ENCODE results near the gene EML1. TPM values are rescaled to one million over a fixed set of nuclear protein-coding genes. Genes with fewer than 3 reads are reported as not detected.

EML1 gene
- polyA plus RNA-seq, 1 donor from 2014 or later: 21.7 TPM

DNA sequence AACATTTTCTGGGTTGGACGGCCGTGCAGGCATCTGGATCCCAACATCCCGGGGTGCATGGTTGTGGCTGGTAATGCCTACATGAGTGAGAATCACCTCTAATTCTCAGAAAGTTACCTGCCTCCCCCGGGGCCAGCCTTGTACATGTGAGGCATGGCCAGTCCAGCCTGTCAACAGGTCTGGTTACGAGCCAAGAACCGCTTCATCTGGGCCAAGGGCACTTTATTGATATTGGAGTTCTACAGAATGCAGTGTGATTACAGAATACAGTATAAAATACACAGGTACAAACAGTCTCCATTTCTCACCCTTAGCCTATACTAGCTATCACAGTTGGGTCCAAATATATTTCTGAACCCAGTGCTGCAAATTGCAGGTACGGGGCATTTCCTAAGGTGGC lies 187.1 kb downstream of the EML1 start:
- no peaks in the 10 kb centered on the region for H3K36me3 ChIP-seq (ENCODE audit: insufficient read depth, low read length)
- H2AFZ ChIP-seq (ENCODE audit: low read depth, low read length): no peak overlapping the region
- no peaks in the 10 kb centered on the region for H3K9me2 ChIP-seq (ENCODE audit: insufficient read depth, low read length)
- no peaks in the 10 kb centered on the region for H4K20me1 ChIP-seq (ENCODE audit: insufficient read depth)
- no peak for TF ChIP-seq EZH2 (IDR thresholded peaks at IDR 0.05; ENCODE audit: borderline replicate concordance, insufficient read depth, low read length, poor library complexity, severe bottlenecking)
- no peak for TF ChIP-seq EP300 (conservative IDR thresholded peaks at IDR 0.05; ENCODE audit: poor library complexity, severe bottlenecking)
- no peak for TF ChIP-seq SMC3 (conservative IDR thresholded peaks at IDR 0.05; ENCODE audit: poor library complexity)
- no peak for TF ChIP-seq POLR2AphosphoS5 (IDR thresholded peaks at IDR 0.05)
- TF ChIP-seq TAF1 (IDR thresholded peaks at IDR 0.05; ENCODE audit: low read depth): no peak
- TF ChIP-seq MXI1 (conservative IDR thresholded peaks at IDR 0.05; ENCODE audit: poor library complexity, severe bottlenecking): no peak
- TF ChIP-seq, protein P1, sequence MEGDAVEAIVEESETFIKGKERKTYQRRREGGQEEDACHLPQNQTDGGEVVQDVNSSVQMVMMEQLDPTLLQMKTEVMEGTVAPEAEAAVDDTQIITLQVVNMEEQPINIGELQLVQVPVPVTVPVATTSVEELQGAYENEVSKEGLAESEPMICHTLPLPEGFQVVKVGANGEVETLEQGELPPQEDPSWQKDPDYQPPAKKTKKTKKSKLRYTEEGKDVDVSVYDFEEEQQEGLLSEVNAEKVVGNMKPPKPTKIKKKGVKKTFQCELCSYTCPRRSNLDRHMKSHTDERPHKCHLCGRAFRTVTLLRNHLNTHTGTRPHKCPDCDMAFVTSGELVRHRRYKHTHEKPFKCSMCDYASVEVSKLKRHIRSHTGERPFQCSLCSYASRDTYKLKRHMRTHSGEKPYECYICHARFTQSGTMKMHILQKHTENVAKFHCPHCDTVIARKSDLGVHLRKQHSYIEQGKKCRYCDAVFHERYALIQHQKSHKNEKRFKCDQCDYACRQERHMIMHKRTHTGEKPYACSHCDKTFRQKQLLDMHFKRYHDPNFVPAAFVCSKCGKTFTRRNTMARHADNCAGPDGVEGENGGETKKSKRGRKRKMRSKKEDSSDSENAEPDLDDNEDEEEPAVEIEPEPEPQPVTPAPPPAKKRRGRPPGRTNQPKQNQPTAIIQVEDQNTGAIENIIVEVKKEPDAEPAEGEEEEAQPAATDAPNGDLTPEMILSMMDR (IDR thresholded peaks at IDR 0.05; ENCODE audit: poor library complexity, severe bottlenecking): no peak
- TF ChIP-seq RAD21 (conservative IDR thresholded peaks at IDR 0.05): no peak
- TF ChIP-seq, protein P2, sequence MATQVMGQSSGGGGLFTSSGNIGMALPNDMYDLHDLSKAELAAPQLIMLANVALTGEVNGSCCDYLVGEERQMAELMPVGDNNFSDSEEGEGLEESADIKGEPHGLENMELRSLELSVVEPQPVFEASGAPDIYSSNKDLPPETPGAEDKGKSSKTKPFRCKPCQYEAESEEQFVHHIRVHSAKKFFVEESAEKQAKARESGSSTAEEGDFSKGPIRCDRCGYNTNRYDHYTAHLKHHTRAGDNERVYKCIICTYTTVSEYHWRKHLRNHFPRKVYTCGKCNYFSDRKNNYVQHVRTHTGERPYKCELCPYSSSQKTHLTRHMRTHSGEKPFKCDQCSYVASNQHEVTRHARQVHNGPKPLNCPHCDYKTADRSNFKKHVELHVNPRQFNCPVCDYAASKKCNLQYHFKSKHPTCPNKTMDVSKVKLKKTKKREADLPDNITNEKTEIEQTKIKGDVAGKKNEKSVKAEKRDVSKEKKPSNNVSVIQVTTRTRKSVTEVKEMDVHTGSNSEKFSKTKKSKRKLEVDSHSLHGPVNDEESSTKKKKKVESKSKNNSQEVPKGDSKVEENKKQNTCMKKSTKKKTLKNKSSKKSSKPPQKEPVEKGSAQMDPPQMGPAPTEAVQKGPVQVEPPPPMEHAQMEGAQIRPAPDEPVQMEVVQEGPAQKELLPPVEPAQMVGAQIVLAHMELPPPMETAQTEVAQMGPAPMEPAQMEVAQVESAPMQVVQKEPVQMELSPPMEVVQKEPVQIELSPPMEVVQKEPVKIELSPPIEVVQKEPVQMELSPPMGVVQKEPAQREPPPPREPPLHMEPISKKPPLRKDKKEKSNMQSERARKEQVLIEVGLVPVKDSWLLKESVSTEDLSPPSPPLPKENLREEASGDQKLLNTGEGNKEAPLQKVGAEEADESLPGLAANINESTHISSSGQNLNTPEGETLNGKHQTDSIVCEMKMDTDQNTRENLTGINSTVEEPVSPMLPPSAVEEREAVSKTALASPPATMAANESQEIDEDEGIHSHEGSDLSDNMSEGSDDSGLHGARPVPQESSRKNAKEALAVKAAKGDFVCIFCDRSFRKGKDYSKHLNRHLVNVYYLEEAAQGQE (IDR thresholded peaks at IDR 0.05; ENCODE audit: borderline replicate concordance): no peak
- H3K27ac ChIP-seq (ENCODE audit: low read length): no peak overlapping the region
- H3F3A ChIP-seq (ENCODE audit: insufficient read depth, low read length, poor library complexity, severe bottlenecking): no peaks in the 10 kb centered on the region
- H3K79me2 ChIP-seq (replicated peaks; ENCODE audit: insufficient read depth, low read length): peaks cover 94% of the 10 kb centered on the region
- no peak overlapping the region for H3K9ac ChIP-seq (ENCODE audit: low read length)
- H3K9me3 ChIP-seq (ENCODE audit: low read length): peaks cover 9% of the 10 kb centered on the region
- H3K4me3 ChIP-seq (ENCODE audit: low read length): no peak overlapping the region
- no peak overlapping the region for H3K4me2 ChIP-seq (ENCODE audit: low read length)
- H3K27me3 ChIP-seq (ENCODE audit: insufficient read depth, low read depth, low read length): no peaks in the 10 kb centered on the region

DNA sequence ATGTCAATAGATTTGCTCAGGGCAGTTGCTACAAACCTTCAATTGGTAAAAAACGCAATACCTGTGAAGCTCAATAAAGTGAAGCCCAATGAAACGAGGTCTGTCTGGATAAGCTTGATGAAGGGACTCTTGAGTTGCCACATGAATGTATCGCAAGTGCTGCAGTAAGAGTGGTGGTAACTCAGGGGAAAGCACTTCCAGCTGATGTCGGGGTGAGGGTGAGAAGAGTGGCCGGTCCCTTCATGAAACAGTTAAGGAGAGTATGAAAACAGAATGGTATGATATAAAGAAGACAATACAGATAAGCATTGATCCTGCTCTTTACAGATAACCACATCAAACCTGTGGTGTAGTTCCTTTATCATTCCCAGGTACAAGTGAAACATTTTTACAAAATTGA lies 188.6 kb downstream of the EML1 start:
- H3K27me3 ChIP-seq (ENCODE audit: insufficient read depth, low read depth, low read length): no peaks in the 10 kb centered on the region
- no peak overlapping the region for H3K27ac ChIP-seq (ENCODE audit: low read length)
- H3K9ac ChIP-seq (ENCODE audit: low read length): no peak overlapping the region
- H3K9me3 ChIP-seq (ENCODE audit: low read length): no peaks in the 10 kb centered on the region
- H3F3A ChIP-seq (ENCODE audit: insufficient read depth, low read length, poor library complexity, severe bottlenecking): no peaks in the 10 kb centered on the region
- no peak overlapping the region for H3K4me2 ChIP-seq (ENCODE audit: low read length)
- no peaks in the 10 kb centered on the region for H3K36me3 ChIP-seq (ENCODE audit: insufficient read depth, low read length)
- H4K20me1 ChIP-seq (ENCODE audit: insufficient read depth): no peaks in the 10 kb centered on the region
- TF ChIP-seq TAF1 (IDR thresholded peaks at IDR 0.05; ENCODE audit: low read depth): no peak
- TF ChIP-seq MXI1 (conservative IDR thresholded peaks at IDR 0.05; ENCODE audit: poor library complexity, severe bottlenecking): no peak
- no peak for TF ChIP-seq POLR2AphosphoS5 (IDR thresholded peaks at IDR 0.05)
- TF ChIP-seq, protein P2 (IDR thresholded peaks at IDR 0.05; ENCODE audit: borderline replicate concordance): no peak
- TF ChIP-seq, protein P1 (IDR thresholded peaks at IDR 0.05; ENCODE audit: poor library complexity, severe bottlenecking): no peak
- TF ChIP-seq EZH2 (IDR thresholded peaks at IDR 0.05; ENCODE audit: borderline replicate concordance, insufficient read depth, low read length, poor library complexity, severe bottlenecking): no peak
- no peak for TF ChIP-seq SMC3 (conservative IDR thresholded peaks at IDR 0.05; ENCODE audit: poor library complexity)
- no peak for TF ChIP-seq EP300 (conservative IDR thresholded peaks at IDR 0.05; ENCODE audit: poor library complexity, severe bottlenecking)
- no peaks in the 10 kb centered on the region for H3K9me2 ChIP-seq (ENCODE audit: insufficient read depth, low read length)
- no peak overlapping the region for H3K4me3 ChIP-seq (ENCODE audit: low read length)
- no peak overlapping the region for H2AFZ ChIP-seq (ENCODE audit: low read depth, low read length)
- peaks cover 90% of the 10 kb centered on the region for H3K79me2 ChIP-seq (replicated peaks; ENCODE audit: insufficient read depth, low read length)

Data from neural cell (in vitro differentiated cells).